ENCODE results near the gene NLGN3. TPM values are rescaled to one million over a fixed set of nuclear protein-coding genes. Genes with fewer than 3 reads are reported as not detected.

The NLGN3 gene
- total and polyA plus RNA-seq, 2 experiments from 2014 or later = 1.6 to 2.7 TPM

DNA sequence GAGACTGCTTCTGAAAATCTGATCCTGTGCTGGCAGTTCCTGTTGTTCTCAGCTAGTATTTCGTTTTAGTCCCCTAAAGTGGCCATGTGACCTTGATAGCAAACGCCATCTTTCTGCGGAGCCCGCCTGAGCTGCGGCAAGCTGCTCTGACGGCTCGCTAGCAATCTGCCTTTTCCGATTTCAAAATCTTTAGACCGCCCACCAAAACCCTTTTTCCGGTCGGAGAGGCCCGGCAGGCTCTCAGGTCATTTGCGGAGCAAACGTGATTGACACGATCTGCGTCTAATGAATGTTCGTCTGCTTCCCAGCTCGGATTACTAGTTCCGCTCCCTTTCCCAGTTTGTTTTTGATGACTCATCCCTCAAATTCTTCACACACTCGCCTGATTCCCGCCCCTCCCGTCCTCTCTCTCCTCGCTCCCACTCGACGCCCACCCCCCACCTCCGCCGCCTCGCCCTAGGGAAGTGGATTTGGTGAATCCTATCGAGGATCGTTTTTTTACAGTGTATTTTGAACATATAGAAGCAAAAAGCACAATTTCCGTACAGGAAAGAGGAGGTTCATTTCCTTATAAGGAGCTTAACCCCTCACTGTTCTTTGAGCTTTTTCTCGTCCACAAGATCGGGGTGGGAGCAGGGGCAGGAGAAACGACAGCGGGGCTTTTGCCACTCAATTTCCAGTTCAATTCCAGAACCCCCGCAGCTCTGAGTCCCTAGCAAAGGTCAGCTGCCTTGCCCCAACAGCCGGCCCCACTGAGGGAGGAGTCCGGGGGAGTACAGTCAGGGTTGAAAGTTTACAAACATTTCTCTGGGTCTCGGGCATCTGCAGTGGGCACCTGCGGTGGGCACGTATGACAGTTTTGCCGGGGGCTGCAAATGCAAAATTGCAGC, 37.5 kb downstream of the NLGN3 start:
- Histone ChIP-seq H3K79me2 (no peaks in the 10 kb centered on the region), H3K27ac (peak overlapping the region; percentile 94), H3K4me2 (peak overlapping the region; percentile 73), H3K36me3 (replicated peaks; ENCODE audit: insufficient read depth, low read depth) (no peaks in the 10 kb centered on the region), H3K4me1 (ENCODE audit: insufficient read depth) (peaks cover 17% of the 10 kb centered on the region), H3K27me3 (no peaks in the 10 kb centered on the region), H4K20me1 (ENCODE audit: insufficient read depth, poor library complexity, severe bottlenecking) (no peaks in the 10 kb centered on the region), H3K9me3 (ENCODE audit: low read depth) (no peaks in the 10 kb centered on the region), H2AFZ (peak overlapping the region; percentile 53), H3K9me2 (replicated peaks; ENCODE audit: insufficient read depth) (no peaks in the 10 kb centered on the region), H3K4me3 (peak overlapping the region; percentile 21)
- DNase-seq (ENCODE audit: low spot score) = peak; percentile 91
- 38% methylated on average over 39 of the region's 42 CpGs for WGBS (ENCODE audit: low lambda C conversion rate, missing lambda C conversion rate)
- no peak for TF ChIP-seq EZH2 (IDR thresholded peaks at IDR 0.05; ENCODE audit: borderline replicate concordance)
- no peak for TF ChIP-seq CTCF (IDR thresholded peaks at IDR 0.05; ENCODE audit: poor library complexity)
- no peak for TF ChIP-seq EZH2phosphoT487 (IDR thresholded peaks at IDR 0.05; ENCODE audit: low read depth, severe bottlenecking, unreplicated experiment)

- H3K27me3 ChIP-seq = no peaks in the 10 kb centered on the region
- no peaks in the 10 kb centered on the region for H3K36me3 ChIP-seq (replicated peaks; ENCODE audit: insufficient read depth, low read depth)
- no peak overlapping the region for H3K4me3 ChIP-seq
- H4K20me1 ChIP-seq (ENCODE audit: insufficient read depth, poor library complexity, severe bottlenecking) = no peaks in the 10 kb centered on the region
- peaks cover 17% of the 10 kb centered on the region for H3K4me1 ChIP-seq (ENCODE audit: insufficient read depth)
- DNase-seq (ENCODE audit: low spot score) = no peak
- H3K27ac ChIP-seq = peak overlapping the region; percentile 94
- 18% methylated on average over 2 of the region's 2 CpGs for WGBS (ENCODE audit: low lambda C conversion rate, missing lambda C conversion rate)
- no peaks in the 10 kb centered on the region for H3K79me2 ChIP-seq
- H3K9me3 ChIP-seq (ENCODE audit: low read depth) = no peaks in the 10 kb centered on the region
- peak overlapping the region; percentile 41 for H2AFZ ChIP-seq
- TF ChIP-seq EZH2phosphoT487 (IDR thresholded peaks at IDR 0.05; ENCODE audit: low read depth, severe bottlenecking, unreplicated experiment) (no peak), CTCF (IDR thresholded peaks at IDR 0.05; ENCODE audit: poor library complexity) (no peak), EZH2 (IDR thresholded peaks at IDR 0.05; ENCODE audit: borderline replicate concordance) (no peak)
- no peaks in the 10 kb centered on the region for H3K9me2 ChIP-seq (replicated peaks; ENCODE audit: insufficient read depth)
- H3K4me2 ChIP-seq = peak overlapping the region; percentile 70
Observed at GRCh38 chrX:71182871-71183270, 38.2 kb downstream of the NLGN3 start.

- Histone ChIP-seq H3K4me2 (peak overlapping the region; percentile 70), H3K79me2 (no peaks in the 10 kb centered on the region), H3K36me3 (replicated peaks; ENCODE audit: insufficient read depth, low read depth) (no peaks in the 10 kb centered on the region), H4K20me1 (ENCODE audit: insufficient read depth, poor library complexity, severe bottlenecking) (no peaks in the 10 kb centered on the region), H3K4me1 (ENCODE audit: insufficient read depth) (peaks cover 17% of the 10 kb centered on the region), H3K9me3 (ENCODE audit: low read depth) (no peaks in the 10 kb centered on the region), H3K27ac (peak overlapping the region; percentile 94), H3K4me3 (no peak overlapping the region), H3K9me2 (replicated peaks; ENCODE audit: insufficient read depth) (no peaks in the 10 kb centered on the region), H3K27me3 (no peaks in the 10 kb centered on the region), H2AFZ (no peak overlapping the region)
- WGBS (ENCODE audit: low lambda C conversion rate, missing lambda C conversion rate) = 41% methylated on average over 6 of the region's 6 CpGs
- TF ChIP-seq EZH2 (IDR thresholded peaks at IDR 0.05; ENCODE audit: borderline replicate concordance) (no peak), EZH2phosphoT487 (IDR thresholded peaks at IDR 0.05; ENCODE audit: low read depth, severe bottlenecking, unreplicated experiment) (no peak), CTCF (IDR thresholded peaks at IDR 0.05; ENCODE audit: poor library complexity) (no peak)
- DNase-seq (ENCODE audit: low spot score) = no peak
Observed at GRCh38 chrX:71183341-71183740, 38.7 kb downstream of the NLGN3 start.

All from hepatocyte (in vitro differentiated cells).